Measurements from ENCODE around the gene SOX6.

The SOX6 gene

GRCh38 chr11:16136792-16137390 lies 219.5 kb downstream of the SOX6 start:
- DNase-seq, result no peak

GRCh38 chr11:16133867-16134266 lies 222.5 kb downstream of the SOX6 start:
- no peak for DNase-seq

DNA sequence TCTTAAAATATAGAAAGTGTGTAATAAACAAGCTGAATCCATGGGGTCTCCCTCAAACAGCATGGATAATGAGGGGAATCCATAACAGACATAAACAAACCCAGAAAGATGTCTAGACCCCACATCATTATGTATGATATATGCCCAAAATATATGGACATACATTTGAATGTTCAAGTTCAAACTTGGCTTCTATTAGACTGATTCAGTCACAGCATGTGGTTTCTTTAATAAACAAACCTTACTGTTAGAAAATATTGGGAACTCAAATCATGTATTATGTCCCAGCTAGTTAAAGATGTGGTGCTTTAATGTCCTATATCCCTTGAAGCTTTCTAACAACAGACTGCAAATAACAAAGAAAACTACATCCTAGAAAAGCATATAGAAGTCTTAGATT lies 228.6 kb downstream of the SOX6 start:
- DNase-seq, result no peak

DNA sequence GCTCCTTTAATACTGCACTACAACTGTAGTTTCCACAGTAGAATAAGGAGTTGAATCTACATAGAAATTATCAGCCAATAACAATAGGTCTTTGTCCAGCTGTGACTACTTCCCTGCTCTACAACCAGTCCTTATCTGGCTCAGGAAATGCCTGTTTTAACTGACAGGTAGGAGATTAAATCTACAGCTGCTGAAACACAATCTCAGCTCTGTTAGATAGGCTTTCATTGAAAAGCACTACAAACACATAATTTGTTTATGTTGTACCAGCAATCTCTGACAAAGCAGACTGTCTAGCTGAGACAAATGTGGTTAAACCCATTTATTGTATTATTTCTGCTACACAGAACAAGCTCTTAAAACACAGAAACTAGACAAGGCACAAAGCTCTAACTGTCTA lies 230.0 kb downstream of the SOX6 start:
- DNase-seq, result no peak

DNA sequence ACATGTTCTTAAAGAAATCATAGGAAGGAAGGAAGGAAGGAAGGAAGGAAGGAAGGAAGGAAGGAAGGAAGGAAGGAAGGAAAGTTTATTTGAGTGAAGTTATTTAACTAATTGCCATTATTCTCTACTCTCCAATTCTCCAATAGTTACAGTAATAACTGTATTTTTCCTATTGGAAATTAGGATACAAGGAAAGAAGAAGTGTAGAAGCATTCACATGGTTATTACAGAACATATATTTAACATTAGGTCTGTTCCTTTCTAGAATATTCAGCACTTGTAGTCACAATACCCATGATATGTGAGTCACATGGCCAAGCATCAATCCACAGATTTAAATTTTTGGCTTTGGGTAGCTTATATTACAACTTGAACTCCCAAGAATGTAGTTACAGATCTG lies 230.6 kb downstream of the SOX6 start:
- no peak for DNase-seq

DNA sequence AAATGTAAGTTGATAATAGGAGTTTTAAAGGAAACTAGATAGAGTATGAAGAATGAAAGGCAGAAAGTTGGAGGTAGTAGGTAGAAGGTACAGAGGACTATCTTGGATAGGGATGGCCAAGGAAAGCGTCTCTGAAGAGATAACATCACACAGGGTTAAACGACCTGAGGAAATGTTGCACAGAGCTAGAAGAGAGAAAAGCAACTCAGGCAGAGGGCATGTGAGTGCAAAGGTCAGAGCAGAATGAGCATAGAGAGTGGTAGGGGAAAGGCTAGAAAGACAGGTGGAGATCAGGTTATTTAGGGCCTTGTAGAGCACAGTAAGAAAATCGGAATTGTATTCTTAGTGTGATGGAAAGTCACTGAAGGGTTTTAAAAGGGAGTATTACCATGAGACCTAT lies 232.0 kb downstream of the SOX6 start:
- no peak for DNase-seq

- no peak for DNase-seq
Observed at GRCh38 chr11:16121853-16122252, 234.5 kb downstream of the SOX6 start.

DNA sequence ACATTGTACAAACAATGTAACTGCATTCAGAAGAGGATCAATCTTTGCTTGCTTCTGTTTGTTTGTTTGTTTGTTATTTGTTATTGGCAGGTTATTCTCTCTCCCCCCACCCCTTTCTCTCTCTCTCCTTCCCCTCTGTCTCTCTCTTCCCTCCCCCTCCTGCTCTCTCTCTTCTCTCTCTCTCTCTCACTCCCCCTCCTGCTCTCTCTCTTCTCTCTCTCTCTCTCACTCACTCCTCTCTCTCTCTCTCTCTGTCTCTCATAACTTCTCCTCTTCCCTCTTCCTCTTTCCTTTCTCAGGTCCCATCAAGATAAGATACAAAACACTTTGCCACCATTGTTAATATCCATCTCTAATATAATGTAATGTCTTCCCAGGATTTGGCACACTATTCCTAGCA lies 236.3 kb downstream of the SOX6 start:
- no peak for DNase-seq

DNA sequence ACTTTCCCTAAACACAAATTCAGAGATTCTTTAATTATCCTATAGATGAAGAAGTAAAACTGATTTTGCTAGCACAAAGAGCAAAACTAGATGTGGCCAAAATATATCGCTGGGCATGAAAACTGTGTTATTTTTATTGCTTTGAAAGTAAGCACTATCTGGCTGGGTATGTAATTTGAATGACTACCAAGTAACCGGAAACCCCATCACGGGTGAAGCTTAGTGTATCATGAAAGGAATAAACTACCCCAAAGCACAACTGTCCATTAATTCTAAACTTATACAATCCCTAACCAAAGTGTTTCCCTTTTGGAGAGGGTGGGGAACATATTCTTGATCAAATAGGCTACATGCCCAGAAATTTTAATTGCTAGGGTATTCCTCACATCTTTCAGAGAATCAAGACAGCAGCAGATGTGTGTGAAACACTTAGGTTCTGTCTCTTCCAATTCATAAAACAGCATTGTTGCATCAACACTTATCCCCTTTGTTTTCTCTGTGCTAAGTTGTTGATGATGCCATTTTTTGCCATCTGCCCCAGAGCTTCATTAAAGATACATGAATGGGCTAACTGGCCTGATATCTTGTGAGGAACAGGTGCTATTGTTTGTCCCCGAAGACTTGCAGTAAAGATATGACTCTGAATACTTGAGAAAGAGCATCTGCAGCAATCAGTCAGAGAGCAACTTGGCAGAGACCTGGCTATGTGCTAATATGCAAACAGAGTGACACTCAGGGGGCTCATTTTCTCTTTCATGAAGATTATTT lies 238.2 kb downstream of the SOX6 start:
- peak; percentile 25 for DNase-seq

DNA sequence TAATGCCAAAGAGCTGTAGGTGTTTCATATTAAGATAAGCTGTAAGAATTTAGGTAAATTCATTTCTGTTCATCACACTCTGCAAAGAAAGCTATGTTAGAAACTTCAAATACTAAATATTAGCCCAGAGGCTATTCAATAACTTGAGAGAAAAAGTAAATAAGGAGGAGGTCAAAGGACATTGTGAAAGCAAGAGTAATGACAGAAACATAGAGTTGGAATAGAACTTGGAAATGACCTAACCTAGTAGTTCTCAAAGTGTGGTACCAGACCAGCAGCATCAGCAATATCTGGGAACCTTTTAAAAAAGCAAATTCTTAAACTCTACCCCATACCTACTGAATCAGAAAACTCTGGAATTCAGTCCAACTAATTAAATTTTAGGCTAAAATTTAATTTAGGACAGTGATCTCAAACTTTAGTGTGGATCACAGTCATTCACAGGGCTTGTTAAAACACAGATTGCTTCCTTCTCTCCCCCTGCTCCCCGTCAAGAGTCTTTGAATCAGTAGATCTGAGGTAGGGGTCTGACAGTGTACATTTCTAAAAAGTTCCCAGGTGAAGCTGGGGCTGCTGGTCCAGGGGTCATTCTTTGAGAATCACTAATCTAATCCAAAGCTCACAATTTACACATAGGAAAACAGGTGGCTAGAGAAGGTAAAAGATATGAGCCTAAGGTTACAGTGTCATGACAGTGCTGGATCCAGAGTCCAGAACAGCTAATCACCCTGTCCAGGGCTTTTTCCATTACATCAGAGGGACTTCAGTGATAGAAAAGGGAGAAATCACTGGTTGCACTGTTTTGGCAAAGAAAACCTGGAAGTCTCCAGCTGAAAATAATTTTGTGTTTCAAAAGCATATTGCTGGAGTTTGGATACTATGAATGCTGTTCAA lies 241.1 kb downstream of the SOX6 start:
- DNase-seq, result no peak

GRCh38 chr11:16114431-16114830 lies 241.9 kb downstream of the SOX6 start:
- no peak for DNase-seq

DNA sequence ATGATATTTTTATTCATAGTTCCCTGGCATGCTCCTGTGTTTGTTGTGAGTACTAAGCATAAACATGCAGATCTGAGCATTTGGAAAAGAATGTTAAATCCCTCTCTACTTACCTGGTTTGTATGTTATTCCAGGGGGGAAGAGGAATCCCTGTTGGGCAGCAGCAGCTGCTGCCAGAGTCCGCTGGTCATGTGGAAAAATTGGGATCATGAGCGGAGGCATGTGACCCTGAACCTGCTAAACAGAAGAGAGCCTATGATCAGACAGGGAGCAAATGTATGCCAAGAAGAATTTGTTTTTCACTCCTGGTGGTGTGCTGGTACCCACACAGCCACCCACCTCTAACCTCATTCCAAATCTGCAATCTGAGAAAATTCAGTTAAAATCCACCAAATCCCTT lies 244.7 kb downstream of the SOX6 start:
- DNase-seq, result no peak

- DNase-seq, result no peak
Observed at GRCh38 chr11:16110886-16111285, 245.5 kb downstream of the SOX6 start.

DNA sequence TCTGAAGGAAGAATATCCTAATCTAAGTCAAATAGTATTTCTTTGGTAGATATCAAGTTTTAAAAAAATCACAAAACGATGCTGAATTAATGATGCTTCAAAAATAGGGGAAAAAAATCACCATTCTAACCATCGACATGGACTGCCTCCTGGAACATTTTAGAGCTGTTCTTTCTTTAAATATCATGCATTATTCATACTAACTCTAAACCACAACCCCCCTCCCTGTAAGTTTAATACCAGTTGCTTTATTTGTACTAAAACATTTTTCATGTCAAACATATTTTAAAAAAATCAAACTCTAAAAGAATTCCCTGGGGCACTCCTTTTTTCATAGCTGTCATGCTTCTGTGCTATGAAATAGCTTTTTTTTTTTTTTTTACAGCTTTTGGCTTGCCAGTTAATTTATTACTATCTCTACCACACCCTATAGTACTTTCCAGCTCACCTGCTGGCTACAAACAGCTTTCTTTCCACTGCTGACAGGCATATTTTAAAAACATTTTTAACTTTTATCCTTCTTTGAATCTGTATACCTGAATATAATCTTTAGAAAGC lies 256.9 kb downstream of the SOX6 start:
- no peak for DNase-seq

DNA sequence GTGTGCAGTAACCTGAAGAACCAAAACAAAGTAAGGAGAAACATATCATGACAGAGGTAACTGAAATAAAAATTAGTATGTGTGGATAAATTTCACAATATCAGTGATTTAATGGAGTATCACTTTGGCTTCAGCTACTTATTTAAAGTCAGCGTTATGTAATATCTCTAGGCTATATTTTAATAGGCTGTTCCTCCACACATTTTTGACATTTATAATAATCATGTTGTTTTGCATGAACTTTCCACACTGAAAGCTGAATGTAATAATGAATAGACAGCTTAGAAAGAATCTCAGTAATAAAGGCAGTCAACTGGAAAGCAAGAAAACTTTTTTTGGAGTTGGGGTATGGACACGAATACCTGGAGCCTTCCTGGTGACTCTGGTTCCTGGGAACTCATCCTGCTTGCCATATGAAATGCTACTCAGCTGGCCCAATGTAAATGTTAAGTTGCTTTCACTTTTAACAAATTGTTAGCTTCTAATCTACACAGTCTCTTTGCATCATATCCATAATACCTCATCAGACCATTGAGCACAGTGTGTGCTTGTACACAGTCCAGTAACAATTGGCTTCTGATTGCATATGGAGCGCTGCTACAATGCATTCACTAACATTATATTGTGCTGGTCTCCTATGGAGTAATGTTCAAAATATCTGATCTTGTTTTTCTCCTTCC lies 257.7 kb downstream of the SOX6 start:
- DNase-seq, result no peak

GRCh38 chr11:16097543-16097942 lies 258.8 kb downstream of the SOX6 start:
- no peak for DNase-seq

DNA sequence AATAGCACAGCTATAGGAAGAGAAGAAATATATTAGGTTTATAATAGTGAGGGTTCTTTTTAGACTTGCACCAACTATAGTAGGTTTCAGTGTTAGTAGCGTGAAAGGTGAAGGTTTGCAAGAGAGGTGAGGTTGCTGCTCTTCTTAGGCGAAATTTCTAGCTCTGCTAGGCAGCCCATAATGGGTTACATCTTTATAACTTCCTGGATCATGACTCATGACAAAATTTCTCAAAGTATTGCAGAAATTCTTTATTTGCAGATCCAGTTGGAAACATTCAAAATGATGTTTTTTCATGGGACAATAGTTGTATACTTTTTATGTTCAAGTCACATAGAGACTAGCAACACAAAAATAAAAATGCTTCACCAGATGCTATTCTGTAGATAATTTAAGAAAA lies 260.0 kb downstream of the SOX6 start:
- no peak for DNase-seq

DNA sequence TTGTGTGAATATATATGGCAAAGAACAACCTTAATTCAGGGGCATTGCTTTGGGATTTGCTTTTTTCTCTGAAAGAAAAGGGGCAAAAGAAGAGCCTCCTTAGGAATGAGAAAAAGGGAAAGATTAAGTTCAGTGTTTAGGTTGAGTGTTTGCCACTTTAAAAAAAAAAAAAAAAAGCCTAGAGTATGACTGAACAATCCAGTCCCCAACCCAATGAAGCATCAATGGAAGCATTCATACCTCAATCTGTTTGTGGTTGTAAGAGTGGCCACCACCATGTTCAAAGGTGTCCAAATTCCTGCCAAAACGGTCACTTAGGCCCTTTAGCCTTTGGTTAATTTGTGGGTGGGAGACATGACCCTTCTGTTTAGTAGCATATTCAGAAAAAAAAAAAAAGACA lies 260.6 kb downstream of the SOX6 start:
- no peak for DNase-seq

- no peak for DNase-seq
Observed at GRCh38 chr11:16093889-16094653, 262.3 kb downstream of the SOX6 start.

- DNase-seq, result no peak
Observed at GRCh38 chr11:16091862-16092261, 264.5 kb downstream of the SOX6 start.

DNA sequence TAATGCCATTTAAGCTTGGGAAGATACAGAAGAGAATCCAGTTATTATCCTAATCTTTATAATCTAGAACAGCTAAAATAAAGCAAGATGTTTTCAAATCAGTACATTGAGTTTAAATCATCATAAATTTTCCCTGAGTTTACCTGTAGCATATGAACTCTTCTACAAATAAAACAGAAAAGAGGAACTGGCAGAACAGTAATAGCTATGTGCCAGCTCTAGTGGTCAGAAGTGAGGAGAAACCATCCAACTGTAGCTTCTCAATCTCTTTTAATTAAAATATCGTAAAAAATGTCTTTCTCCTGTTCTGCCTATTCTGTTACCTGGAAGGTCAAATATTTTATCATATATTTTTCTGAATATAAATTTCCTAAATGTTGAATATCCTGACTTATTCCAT lies 266.9 kb downstream of the SOX6 start:
- DNase-seq, result no peak

DNA sequence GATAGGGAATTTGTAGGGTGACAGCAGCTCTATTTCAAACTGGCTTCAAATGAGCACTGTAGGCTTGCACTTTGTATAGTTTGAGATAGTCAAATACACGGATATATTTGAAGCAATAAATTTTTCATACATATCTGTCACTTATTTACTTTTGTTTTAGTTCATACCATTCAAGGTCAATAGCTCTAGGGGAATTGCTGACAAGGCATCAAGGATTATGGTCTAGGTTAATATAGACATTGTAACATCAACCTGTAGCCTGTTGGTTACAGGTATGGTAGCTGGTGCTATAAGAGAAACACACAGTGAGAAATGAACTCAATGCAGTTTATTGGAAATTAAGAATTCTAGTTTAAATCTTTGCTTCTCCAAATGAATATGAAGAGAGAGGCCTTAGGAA lies 267.6 kb downstream of the SOX6 start:
- no peak for DNase-seq

All from left hindlimb (tissue), 1 donor.